Endothelial cell of umbilical vein (primary cell): ENCODE measurements around the gene NAA10. TPM values are rescaled to one million over a fixed set of nuclear protein-coding genes. Genes with fewer than 3 reads are reported as not detected.

ENCODE experiments used
- BruUV-seq: library from RNA; stranded (reverse); fragments of 400-500 nt; replicated peaks from 2 replicates; lab custom pipeline; 2021; lab: Mats Ljungman, UMichigan
- CTCF ChIA-PET: fragments of 300-600, 350-600 bp; sonication (Branson Sonifier 250); formaldehyde crosslinking; loops from one replicate; lab custom pipeline; 2021; ENCODE audit warnings: antibody characterized with exemption, inconsistent platforms; lab: Charles Lee
- POLR2A ChIA-PET: fragments of 300-600, 350-600 bp; sonication (Branson Sonifier 250); formaldehyde crosslinking; loops from one replicate; lab custom pipeline; 2021; ENCODE audit warnings: antibody characterized with exemption, inconsistent platforms; lab: Charles Lee
- DNase-seq: peaks from one replicate; pipeline ENCODE4 v3.0.0-alpha.2; 2011; ENCODE audit warnings: low read depth, low spot score
- FAIRE-seq: peaks from 2 replicates; lab custom pipeline; 2011; peaks lifted over from hg19 to GRCh38; lab: Jason Lieb, UNC
- H2AFZ ChIP-seq: 2 replicates; pipeline ENCODE4 v1.6.0; 2012; ENCODE audit warnings: low read depth, low read length, control low read depth, inconsistent platforms
- H3K27ac ChIP-seq: 2 replicates; pipeline ENCODE4 v1.5.1; 2011; ENCODE audit warnings: low read depth, mild to moderate bottlenecking, control low read depth, low read length, moderate library complexity; ENCODE audit not compliant: insufficient read depth
- H3K27me3 ChIP-seq, 2 experiments: 2 replicates each; pipeline versions ENCODE4 v1.6.0 to v1.6.1; 2011; ENCODE audit warnings: low read length in 2 of 2, mixed read lengths in 1 of 2; ENCODE audit not compliant: control insufficient read depth in 2 of 2, insufficient read depth in 2 of 2
- H3K36me3 ChIP-seq, 2 experiments: 2 replicates in 1 of 2; 3 replicates in 1 of 2; pipeline ENCODE4 v1.5.1; 2011; ENCODE audit warnings: low read length in 2 of 2, mild to moderate bottlenecking in 1 of 2, moderate library complexity in 1 of 2; ENCODE audit not compliant: control insufficient read depth in 2 of 2, insufficient read depth in 2 of 2; ENCODE audit errors: extremely low read depth in 1 of 2
- H3K4me1 ChIP-seq: 3 replicates; pipeline ENCODE4 v1.5.1; 2011; ENCODE audit warnings: mild to moderate bottlenecking, low read length; ENCODE audit not compliant: control insufficient read depth, insufficient read depth; ENCODE audit errors: extremely low read depth
- H3K4me2 ChIP-seq: 2 replicates; pipeline ENCODE4 v1.6.1; 2011; ENCODE audit warnings: low read length, control low read depth, mixed read lengths; ENCODE audit not compliant: insufficient read depth
- H3K4me3 ChIP-seq, 3 experiments: fragments of 200-600 bp in 1 of 3; sonication (generic), shearing (Covaris generic) in 1 of 3; replicated peaks in 1 of 3; 2 replicates each; pipeline ENCODE4 v1.5.1; 2011 to 2016; ENCODE audit warnings: control low read depth in 3 of 3, low read length in 3 of 3, mild to moderate bottlenecking in 2 of 3, inconsistent platforms in 1 of 3, low read depth in 1 of 3, moderate library complexity in 1 of 3; ENCODE audit not compliant: insufficient read depth in 1 of 3
- H3K79me2 ChIP-seq: 2 replicates; pipeline ENCODE4 v1.6.0; 2012; ENCODE audit warnings: low read length, inconsistent platforms; ENCODE audit not compliant: control insufficient read depth, insufficient read depth
- H3K9ac ChIP-seq: replicated peaks from 2 replicates; pipeline ENCODE3; 2011; ENCODE audit warnings: low read length, control low read depth; ENCODE audit not compliant: insufficient read depth; ENCODE audit errors: extremely low read depth
- H3K9me1 ChIP-seq: replicated peaks from 3 replicates; pipeline ENCODE4 v1.6.0; 2011; ENCODE audit warnings: mild to moderate bottlenecking, low read length; ENCODE audit not compliant: control insufficient read depth, insufficient read depth; ENCODE audit errors: extremely low read depth
- H3K9me3 ChIP-seq: replicated peaks from 2 replicates; pipeline ENCODE4 v1.5.1; 2012; ENCODE audit warnings: low read length, inconsistent platforms; ENCODE audit not compliant: control insufficient read depth, insufficient read depth
- H4K20me1 ChIP-seq: replicated peaks from 2 replicates; pipeline ENCODE3; 2011; ENCODE audit warnings: mild to moderate bottlenecking, low read length; ENCODE audit not compliant: control insufficient read depth, insufficient read depth; ENCODE audit errors: extremely low read depth
- FOS ChIP-seq: IDR thresholded peaks from 2 replicates; pipeline ENCODE4 v1.6.1; 2011; ENCODE audit warnings: mild to moderate bottlenecking, low read length, moderate library complexity, borderline replicate concordance; ENCODE audit not compliant: insufficient read depth
- GATA2 ChIP-seq: IDR thresholded peaks from 2 replicates; pipeline ENCODE4 v1.7.0; 2011; ENCODE audit warnings: low read depth, mild to moderate bottlenecking, moderate library complexity, mixed read lengths, low read length; ENCODE audit not compliant: insufficient read length, insufficient read depth
- JUN ChIP-seq: IDR thresholded peaks from 2 replicates; pipeline ENCODE4 v1.6.1; 2011; ENCODE audit warnings: borderline replicate concordance, low read depth; ENCODE audit not compliant: insufficient read length, insufficient read depth
- MYC ChIP-seq: IDR thresholded peaks from one replicate; pipeline ENCODE4 v1.6.1; 2011; ENCODE audit warnings: mild to moderate bottlenecking, low read depth, low read length
- POLR2A ChIP-seq: IDR thresholded peaks from 2 replicates; pipeline ENCODE4 v1.6.1; 2012; ENCODE audit warnings: low read depth, mild to moderate bottlenecking, control low read depth, low read length
- POLR2AphosphoS5 ChIP-seq: IDR thresholded peaks from 2 replicates; pipeline ENCODE4 v1.6.1; 2012; ENCODE audit warnings: low read depth, mild to moderate bottlenecking, control low read depth, low read length, moderate library complexity; ENCODE audit not compliant: insufficient read depth
- dilution Hi-C: fragments of 300-500 bp; cut with MboI; formaldehyde crosslinking; loops from one replicate; pipeline ENCODE4 v1.15.0; 2019; ENCODE audit warnings: low sequenced_read_pairs; ENCODE audit not compliant: extremely low pct_ligation_motif_present
- intact Hi-C: fragments of 100-400 bp; cut with micrococcal nuclease; formaldehyde crosslinking; loops from one replicate; pipeline ENCODE4 v1.10.0; 2022
- polyA plus RNA-seq, 4 experiments: library from polyadenylated mRNA; depleted of rRNA in 3 of 4; stranded (reverse) in 3 of 4; unstranded in 1 of 4; fragments of >200 nt; gene quantifications; 2 replicates each; pipeline versions ENCODE4 v1.2.1 to v1.2.3, GENCODE V29; 2011 to 2012; ENCODE audit warnings: missing spikeins in 1 of 4
- total RNA-seq: library from RNA; stranded (reverse); gene quantifications from 2 replicates; pipeline ENCODE4 v1.2.3, GENCODE V29; 2021
- TF ChIP-seq, protein P1 (sequence below), 2 donors: IDR thresholded peaks; 1 replicate in 1 of 2; 2 replicates in 1 of 2; pipeline ENCODE4 v1.5.1; 2011; ENCODE audit warnings: low read length in 2 of 2, mild to moderate bottlenecking in 2 of 2, moderate library complexity in 2 of 2, control low read depth in 1 of 2, inconsistent platforms in 1 of 2, low read depth in 1 of 2; ENCODE audit not compliant: insufficient read depth in 1 of 2; ENCODE audit errors: extremely low read depth in 1 of 2

NAA10 gene
- total and polyA plus RNA-seq, 2 donors (not counting 3 experiments of a cell fraction or from before 2014, with no cell fraction given) = 141 to 144 TPM

DNA sequence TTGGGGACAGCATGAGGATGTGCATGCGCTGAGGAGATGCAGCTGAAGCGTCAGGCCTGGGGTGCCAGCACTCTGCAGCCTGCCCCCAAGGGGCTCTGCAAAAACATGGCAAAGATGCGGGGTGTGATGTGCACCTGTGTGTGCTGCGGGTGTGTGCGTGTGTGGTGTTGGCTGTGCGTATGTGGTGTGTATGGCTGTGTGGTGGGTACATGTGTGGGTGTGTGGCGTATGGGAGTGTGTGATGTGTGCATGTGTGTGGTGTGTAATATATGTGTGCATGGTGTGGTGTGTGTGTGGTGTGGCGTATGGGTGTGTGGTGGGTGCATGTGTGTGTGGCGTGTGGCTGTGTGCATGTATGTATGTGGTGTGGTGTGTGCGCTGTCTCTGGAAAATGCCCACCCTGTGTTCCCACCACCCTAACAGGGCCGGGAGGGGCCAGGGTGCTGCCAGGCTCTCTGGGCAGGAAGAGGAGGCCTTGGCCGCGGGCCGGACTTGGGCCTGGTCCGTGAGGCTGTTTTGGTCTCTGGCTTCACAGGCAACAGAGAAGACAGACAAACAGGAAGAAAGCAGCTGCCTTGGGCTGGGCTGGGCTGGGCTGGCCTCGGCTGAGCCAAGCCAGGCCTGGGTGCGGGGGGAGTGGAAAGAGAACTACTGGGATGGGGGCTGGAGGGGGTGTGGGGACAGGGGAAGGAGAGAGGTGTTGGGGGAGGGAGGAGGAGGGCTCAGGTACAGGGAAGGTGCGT, 31.4 kb downstream of the NAA10 start:
- Histone ChIP-seq H3K27me3 (no peaks in the 10 kb centered on the region), H2AFZ (no peak overlapping the region), H3K4me3 (no peak overlapping the region), H3K9me1 (no peaks in the 10 kb centered on the region), H3K27ac (no peak overlapping the region), H3K4me1 (no peaks in the 10 kb centered on the region), H4K20me1 (no peaks in the 10 kb centered on the region), H3K79me2 (no peaks in the 10 kb centered on the region), H3K9me3 (no peaks in the 10 kb centered on the region), H3K9ac (no peak overlapping the region), H3K36me3 (no peaks in the 10 kb centered on the region), H3K4me2 (no peak overlapping the region)
- BruUV-seq = no TSS peak
- TF ChIP-seq POLR2AphosphoS5 = no peak
- dilution Hi-C loops (no loop called here), intact Hi-C loops (no loop called here)
- ChIA-PET POLR2A (no interaction called here), CTCF (interaction anchor here (1.0 kb wide), 1 partner anchor 18 kb away, joined by 3 read pairs; no protein-coding TSS in a partner anchor)
- no peak for FAIRE-seq
- peak; percentile 6 for DNase-seq

DNA sequence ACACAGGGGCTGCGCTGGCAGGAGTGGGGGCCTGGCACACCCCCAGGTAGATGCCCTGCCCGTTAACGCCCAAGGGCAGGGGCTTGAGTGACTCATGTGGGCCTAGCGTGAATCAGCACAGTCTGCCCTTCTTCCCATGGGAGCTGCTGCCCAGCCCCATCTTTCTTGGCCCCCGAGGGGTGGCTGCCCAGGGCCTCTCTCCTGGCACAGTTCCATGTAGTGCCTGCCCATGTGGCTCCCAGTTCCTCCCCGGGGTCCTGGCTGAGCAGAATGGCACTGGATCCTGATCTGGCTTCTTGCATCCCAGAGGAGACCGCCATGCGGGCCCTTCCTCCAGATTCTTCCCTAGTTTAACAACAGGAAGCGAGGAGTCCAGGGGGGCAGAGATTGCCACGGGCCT, 32.5 kb downstream of the NAA10 start:
- no peak for FAIRE-seq
- Histone ChIP-seq H3K27me3 (peaks cover 0 to 5% of the 10 kb centered on the region in 2 experiments), H3K4me1 (no peaks in the 10 kb centered on the region), H3K9ac (no peak overlapping the region), H3K4me2 (no peak overlapping the region), H3K27ac (no peak overlapping the region), H2AFZ (no peak overlapping the region), H3K4me3 (no peak overlapping the region), H3K79me2 (no peaks in the 10 kb centered on the region), H3K9me1 (no peaks in the 10 kb centered on the region), H4K20me1 (no peaks in the 10 kb centered on the region), H3K36me3 (no peaks in the 10 kb centered on the region), H3K9me3 (no peaks in the 10 kb centered on the region)
- intact Hi-C loops (no loop called here), dilution Hi-C loops (no loop called here)
- CTCF ChIA-PET = interaction anchor here (1.0 kb wide), 1 partner anchor 19 kb away, joined by 3 read pairs; no protein-coding TSS in a partner anchor
- POLR2A ChIA-PET = no interaction called here
- TF ChIP-seq GATA2 = no peak
- TF ChIP-seq MYC = no peak
- TF ChIP-seq, protein P1, sequence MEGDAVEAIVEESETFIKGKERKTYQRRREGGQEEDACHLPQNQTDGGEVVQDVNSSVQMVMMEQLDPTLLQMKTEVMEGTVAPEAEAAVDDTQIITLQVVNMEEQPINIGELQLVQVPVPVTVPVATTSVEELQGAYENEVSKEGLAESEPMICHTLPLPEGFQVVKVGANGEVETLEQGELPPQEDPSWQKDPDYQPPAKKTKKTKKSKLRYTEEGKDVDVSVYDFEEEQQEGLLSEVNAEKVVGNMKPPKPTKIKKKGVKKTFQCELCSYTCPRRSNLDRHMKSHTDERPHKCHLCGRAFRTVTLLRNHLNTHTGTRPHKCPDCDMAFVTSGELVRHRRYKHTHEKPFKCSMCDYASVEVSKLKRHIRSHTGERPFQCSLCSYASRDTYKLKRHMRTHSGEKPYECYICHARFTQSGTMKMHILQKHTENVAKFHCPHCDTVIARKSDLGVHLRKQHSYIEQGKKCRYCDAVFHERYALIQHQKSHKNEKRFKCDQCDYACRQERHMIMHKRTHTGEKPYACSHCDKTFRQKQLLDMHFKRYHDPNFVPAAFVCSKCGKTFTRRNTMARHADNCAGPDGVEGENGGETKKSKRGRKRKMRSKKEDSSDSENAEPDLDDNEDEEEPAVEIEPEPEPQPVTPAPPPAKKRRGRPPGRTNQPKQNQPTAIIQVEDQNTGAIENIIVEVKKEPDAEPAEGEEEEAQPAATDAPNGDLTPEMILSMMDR (IDR thresholded peaks at IDR 0.05; ENCODE audit: extremely low read depth in 1 of 2, insufficient read depth in 1 of 2, low read depth in 1 of 2, low read length in 2 of 2) = no peak
- TF ChIP-seq POLR2A = no peak
- no peak for TF ChIP-seq FOS
- no peak for TF ChIP-seq JUN
- DNase-seq = peak; percentile 2
- no TSS peak for BruUV-seq
